HEK293 (cell line): ENCODE results near the gene HIPK2.

Source experiments
- CTCF ChIA-PET: fragments of 350-600 bp; formaldehyde crosslinking; extraction: SDS; loops from one replicate; lab custom pipeline; 2021; ENCODE audit warnings: antibody characterized with exemption; lab: Yijun Ruan, JAX
- POLR2A ChIA-PET: fragments of 300-600 bp; formaldehyde crosslinking; extraction: SDS; loops from one replicate; lab custom pipeline; 2020; ENCODE audit warnings: antibody characterized with exemption, inconsistent platforms; lab: Yijun Ruan, JAX
- H3K27ac ChIP-seq: fragments of 200-500 bp; sonication (Bioruptor generic); 2 replicates; pipeline ENCODE4 v1.5.1; 2014; ENCODE audit warnings: low read depth, low read length, control low read depth, inconsistent platforms; ENCODE audit errors: extremely low read depth
- H3K36me3 ChIP-seq, 2 experiments: fragments of 200-500 bp in 1 of 2; sonication (Bioruptor generic) in 1 of 2; 1 replicate in 1 of 2; 2 replicates in 1 of 2; pipeline ENCODE4 v1.5.1; 2014 to 2017; ENCODE audit warnings: inconsistent platforms in 2 of 2, low read length in 2 of 2; ENCODE audit not compliant: control insufficient read depth in 2 of 2, insufficient read depth in 1 of 2
- H3K4me1 ChIP-seq: fragments of 200-500 bp; sonication (Bioruptor generic); 2 replicates; pipeline ENCODE4 v1.5.1; 2014; ENCODE audit warnings: mild to moderate bottlenecking, low read length, inconsistent platforms; ENCODE audit not compliant: control insufficient read depth, insufficient read depth
- H3K4me3 ChIP-seq: 2 replicates; pipeline ENCODE4 v1.5.1; 2011; ENCODE audit warnings: low read depth, mild to moderate bottlenecking, control low read depth, low read length, moderate library complexity
- H3K9me3 ChIP-seq: fragments of 200-500 bp; sonication (Bioruptor generic); 2 replicates; pipeline ENCODE4 v1.5.1; 2014; ENCODE audit warnings: low read depth, low read length, inconsistent platforms; ENCODE audit not compliant: control insufficient read depth, insufficient read depth
- CTCF ChIP-seq: fragments of 450-650 bp; formaldehyde crosslinking; IDR thresholded peaks from 2 replicates; pipeline ENCODE4 v1.5.1; 2016; ENCODE audit warnings: missing biosample characterization, missing genetic modification characterization
- GFI1B ChIP-seq: fragments of 450-650 bp; formaldehyde crosslinking; IDR thresholded peaks from 2 replicates; pipeline ENCODE4 v1.5.1; 2016; ENCODE audit warnings: missing biosample characterization, missing genetic modification characterization
- HIC1 ChIP-seq: fragments of 450-650 bp; formaldehyde crosslinking; IDR thresholded peaks from 2 replicates; pipeline ENCODE4 v1.5.1; 2016; ENCODE audit warnings: missing biosample characterization, missing genetic modification characterization
- INSM2 ChIP-seq: fragments of 450-650 bp; formaldehyde crosslinking; IDR thresholded peaks from 2 replicates; pipeline ENCODE4 v1.5.1; 2016; ENCODE audit warnings: missing biosample characterization, missing genetic modification characterization
- MYNN ChIP-seq: fragments of 450-650 bp; formaldehyde crosslinking; IDR thresholded peaks from 2 replicates; pipeline ENCODE4 v1.5.1; 2016; ENCODE audit warnings: missing biosample characterization, missing genetic modification characterization, borderline replicate concordance
- SCRT1 ChIP-seq: fragments of 450-650 bp; formaldehyde crosslinking; IDR thresholded peaks from 2 replicates; pipeline ENCODE4 v1.5.1; 2016; ENCODE audit warnings: missing biosample characterization, missing genetic modification characterization, borderline replicate concordance
- ZBTB44 ChIP-seq: fragments of 450-650 bp; IDR thresholded peaks from 2 replicates; pipeline ENCODE4 v1.5.1; 2018; ENCODE audit warnings: missing biosample characterization, mild to moderate bottlenecking, missing genetic modification characterization
- ZBTB7A ChIP-seq: fragments of 450-650 bp; formaldehyde crosslinking; IDR thresholded peaks from 2 replicates; pipeline ENCODE4 v1.5.1; 2016; ENCODE audit warnings: low read depth, missing biosample characterization, missing genetic modification characterization
- ZNF133 ChIP-seq: fragments of 450-650 bp; formaldehyde crosslinking; IDR thresholded peaks from 2 replicates; pipeline ENCODE4 v1.5.1; 2016; ENCODE audit warnings: missing biosample characterization, missing genetic modification characterization
- ZNF140 ChIP-seq: fragments of 450-650 bp; formaldehyde crosslinking; IDR thresholded peaks from 2 replicates; pipeline ENCODE4 v1.5.1; 2016; ENCODE audit warnings: missing biosample characterization, missing genetic modification characterization
- ZNF23 ChIP-seq: fragments of 450-650 bp; formaldehyde crosslinking; IDR thresholded peaks from 2 replicates; pipeline ENCODE4 v1.5.1; 2016; ENCODE audit warnings: missing biosample characterization, missing genetic modification characterization, borderline replicate concordance
- ZNF274 ChIP-seq, 2 experiments: fragments of 200-500 bp in 1 of 2; fragments of 450-650 bp in 1 of 2; sonication (Bioruptor generic) in 1 of 2; formaldehyde crosslinking in 1 of 2; IDR thresholded peaks; 2 replicates each; pipeline versions ENCODE4 v1.5.1 to v1.6.1; 2014 to 2016; ENCODE audit warnings: borderline replicate concordance in 1 of 2, inconsistent platforms in 1 of 2, low read length in 1 of 2, missing biosample characterization in 1 of 2, missing genetic modification characterization in 1 of 2
- ZNF280C ChIP-seq: fragments of 450-650 bp; formaldehyde crosslinking; IDR thresholded peaks from 2 replicates; pipeline ENCODE4 v1.5.1; 2016; ENCODE audit warnings: missing biosample characterization, missing genetic modification characterization
- ZNF324 ChIP-seq: fragments of 450-650 bp; formaldehyde crosslinking; IDR thresholded peaks from 2 replicates; pipeline ENCODE4 v1.5.1; 2016; ENCODE audit warnings: missing biosample characterization, missing genetic modification characterization
- ZNF404 ChIP-seq: fragments of 450-650 bp; formaldehyde crosslinking; IDR thresholded peaks from 2 replicates; pipeline ENCODE4 v1.5.1; 2017; ENCODE audit warnings: missing biosample characterization, missing genetic modification characterization
- ZNF521 ChIP-seq: fragments of 450-650 bp; formaldehyde crosslinking; IDR thresholded peaks from 2 replicates; pipeline ENCODE4 v1.5.1; 2017; ENCODE audit warnings: missing biosample characterization, mild to moderate bottlenecking, missing genetic modification characterization
- ZNF558 ChIP-seq: fragments of 450-650 bp; formaldehyde crosslinking; IDR thresholded peaks from 2 replicates; pipeline ENCODE4 v1.5.1; 2016; ENCODE audit warnings: missing biosample characterization, missing genetic modification characterization
- ZNF837 ChIP-seq: fragments of 450-650 bp; formaldehyde crosslinking; IDR thresholded peaks from 2 replicates; pipeline ENCODE4 v1.5.1; 2016; ENCODE audit warnings: missing biosample characterization, missing genetic modification characterization
- ZSCAN4 ChIP-seq: fragments of 450-650 bp; formaldehyde crosslinking; IDR thresholded peaks from 2 replicates; pipeline ENCODE4 v1.5.1; 2017; ENCODE audit warnings: missing biosample characterization, missing genetic modification characterization

The HIPK2 gene

GRCh38 chr7:139641337-139641992, 136.3 kb downstream of the HIPK2 start:
- ChIA-PET POLR2A (no interaction called here), CTCF (interaction anchor here (0.6 to 2.0 kb wide), 5 partner anchors 10 to 361 kb away, joined by 3 to 7 read pairs (median 5); no protein-coding TSS in a partner anchor)
- H3K4me3 ChIP-seq: no peak overlapping the region
- no peaks in the 10 kb centered on the region for H3K4me1 ChIP-seq
- TF ChIP-seq ZBTB44 (tag by site-specific recombination) (no peak), SCRT1 (tag by site-specific recombination) (no peak), ZNF280C (tag by site-specific recombination) (no peak), HIC1 (tag by site-specific recombination) (no peak), ZNF140 (tag by site-specific recombination) (no peak), ZNF404 (tag by site-specific recombination) (no peak), ZNF133 (tag by site-specific recombination) (no peak), ZSCAN4 (tag by site-specific recombination) (no peak), ZNF521 (no peak), ZBTB7A (tag by site-specific recombination) (no peak), ZNF274 (IDR thresholded peaks at IDR 0.05; ENCODE audit: low read length) (no peak), ZNF274 (tag by site-specific recombination; IDR thresholded peaks at IDR 0.05; ENCODE audit: borderline replicate concordance) (no peak), ZNF23 (tag by site-specific recombination) (no peak), ZNF837 (tag by site-specific recombination) (no peak), ZNF558 (tag by site-specific recombination) (no peak)
- H3K9me3 ChIP-seq: no peaks in the 10 kb centered on the region
- H3K36me3 ChIP-seq: peaks cover 0 to 12% of the 10 kb centered on the region in 2 experiments; a peak in 1 of 3 replicates
- H3K27ac ChIP-seq: no peak overlapping the region

- peaks cover 0 to 13% of the 10 kb centered on the region in 2 experiments; a peak in 1 of 3 replicates for H3K36me3 ChIP-seq
- no peaks in the 10 kb centered on the region for H3K4me1 ChIP-seq
- H3K4me3 ChIP-seq: no peak overlapping the region
- ChIA-PET CTCF (interaction anchor here (0.6 to 2.0 kb wide), 4 partner anchors 9 to 362 kb away, joined by 3 to 7 read pairs (median 5); no protein-coding TSS in a partner anchor), POLR2A (interaction anchor here (0.6 kb wide), 2 partner anchors 39 to 353 kb away, joined by 4 to 7 read pairs; no protein-coding TSS in a partner anchor)
- no peak overlapping the region for H3K27ac ChIP-seq
- H3K9me3 ChIP-seq: no peaks in the 10 kb centered on the region
- no peak for TF ChIP-seq GFI1B (tag by site-specific recombination)
- TF ChIP-seq ZSCAN4 (tag by site-specific recombination): no peak
- no peak for TF ChIP-seq MYNN
- no peak for TF ChIP-seq ZNF324 (tag by site-specific recombination)
- TF ChIP-seq INSM2 (tag by site-specific recombination): no peak
- no peak for TF ChIP-seq CTCF (tag by site-specific recombination)
Observed at GRCh38 chr7:139640681-139641080, 137.1 kb downstream of the HIPK2 start.
